Measurements from ENCODE around the gene CAMTA1.
A peak's percentile ranks its signal among the peaks of the same experiment; 100 is the strongest.

DNA sequence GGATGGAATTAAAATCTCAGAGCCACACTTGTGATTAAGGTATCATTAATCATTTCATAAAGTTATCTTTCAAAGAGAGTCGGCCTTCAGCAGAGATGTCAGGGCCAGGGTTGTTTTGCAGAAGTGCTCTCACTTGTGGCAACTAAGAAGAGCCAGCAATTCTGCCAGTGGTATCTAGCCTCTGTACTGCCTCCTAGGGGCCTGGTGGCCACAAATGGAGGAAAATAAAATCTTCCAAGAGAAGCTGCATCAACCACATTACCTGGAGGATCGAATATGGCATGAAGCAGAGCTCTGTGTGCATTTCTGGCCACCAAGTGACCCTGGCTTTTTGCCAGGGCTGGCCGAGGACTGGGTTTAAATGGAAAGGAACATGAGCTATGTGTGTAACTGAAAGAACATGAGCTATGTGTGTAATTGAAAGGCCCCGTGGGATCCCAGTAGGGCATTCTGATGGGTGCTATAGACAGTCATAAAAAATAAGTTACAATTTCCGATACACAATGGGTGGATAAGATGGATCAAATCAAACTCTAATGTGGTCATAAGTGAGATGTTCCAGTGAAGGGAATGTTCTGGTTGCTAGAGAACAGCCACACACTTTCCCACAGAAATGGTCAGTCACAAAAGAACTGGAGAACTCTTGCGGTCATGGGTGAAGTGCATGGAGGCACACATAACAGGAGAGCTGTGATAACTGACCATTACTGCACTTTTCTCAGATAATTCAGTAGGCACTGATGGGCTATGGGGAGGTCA lies 335.8 kb downstream of the CAMTA1 start:
- no peak for TF ChIP-seq EZH2 (IDR thresholded peaks at IDR 0.05; ENCODE audit: borderline replicate concordance, low read depth, low read length, poor library complexity, severe bottlenecking)
- TF ChIP-seq, protein P1, sequence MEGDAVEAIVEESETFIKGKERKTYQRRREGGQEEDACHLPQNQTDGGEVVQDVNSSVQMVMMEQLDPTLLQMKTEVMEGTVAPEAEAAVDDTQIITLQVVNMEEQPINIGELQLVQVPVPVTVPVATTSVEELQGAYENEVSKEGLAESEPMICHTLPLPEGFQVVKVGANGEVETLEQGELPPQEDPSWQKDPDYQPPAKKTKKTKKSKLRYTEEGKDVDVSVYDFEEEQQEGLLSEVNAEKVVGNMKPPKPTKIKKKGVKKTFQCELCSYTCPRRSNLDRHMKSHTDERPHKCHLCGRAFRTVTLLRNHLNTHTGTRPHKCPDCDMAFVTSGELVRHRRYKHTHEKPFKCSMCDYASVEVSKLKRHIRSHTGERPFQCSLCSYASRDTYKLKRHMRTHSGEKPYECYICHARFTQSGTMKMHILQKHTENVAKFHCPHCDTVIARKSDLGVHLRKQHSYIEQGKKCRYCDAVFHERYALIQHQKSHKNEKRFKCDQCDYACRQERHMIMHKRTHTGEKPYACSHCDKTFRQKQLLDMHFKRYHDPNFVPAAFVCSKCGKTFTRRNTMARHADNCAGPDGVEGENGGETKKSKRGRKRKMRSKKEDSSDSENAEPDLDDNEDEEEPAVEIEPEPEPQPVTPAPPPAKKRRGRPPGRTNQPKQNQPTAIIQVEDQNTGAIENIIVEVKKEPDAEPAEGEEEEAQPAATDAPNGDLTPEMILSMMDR (conservative IDR thresholded peaks at IDR 0.05; ENCODE audit: low read depth, low read length) = peak; percentile 39

Measured in A673 (cell line).